HEK293 (cell line): Measurements from ENCODE around the gene NOTCH3.

ENCODE experiments used
- CTCF ChIA-PET: fragments of 350-600 bp; formaldehyde crosslinking; extraction: SDS; loops from one replicate; lab custom pipeline; 2021; ENCODE audit warnings: antibody characterized with exemption; lab: Yijun Ruan, JAX
- POLR2A ChIA-PET: fragments of 300-600 bp; formaldehyde crosslinking; extraction: SDS; loops from one replicate; lab custom pipeline; 2020; ENCODE audit warnings: antibody characterized with exemption, inconsistent platforms; lab: Yijun Ruan, JAX
- H3K27ac ChIP-seq: fragments of 200-500 bp; sonication (Bioruptor generic); 2 replicates; pipeline ENCODE4 v1.5.1; 2014; ENCODE audit warnings: low read depth, low read length, control low read depth, inconsistent platforms; ENCODE audit errors: extremely low read depth
- H3K36me3 ChIP-seq, 2 experiments: fragments of 200-500 bp in 1 of 2; sonication (Bioruptor generic) in 1 of 2; 1 replicate in 1 of 2; 2 replicates in 1 of 2; pipeline ENCODE4 v1.5.1; 2014 to 2017; ENCODE audit warnings: inconsistent platforms in 2 of 2, low read length in 2 of 2; ENCODE audit not compliant: control insufficient read depth in 2 of 2, insufficient read depth in 1 of 2
- H3K4me1 ChIP-seq: fragments of 200-500 bp; sonication (Bioruptor generic); 2 replicates; pipeline ENCODE4 v1.5.1; 2014; ENCODE audit warnings: mild to moderate bottlenecking, low read length, inconsistent platforms; ENCODE audit not compliant: control insufficient read depth, insufficient read depth
- H3K4me3 ChIP-seq: 2 replicates; pipeline ENCODE4 v1.5.1; 2011; ENCODE audit warnings: low read depth, mild to moderate bottlenecking, control low read depth, low read length, moderate library complexity
- H3K9me3 ChIP-seq: fragments of 200-500 bp; sonication (Bioruptor generic); 2 replicates; pipeline ENCODE4 v1.5.1; 2014; ENCODE audit warnings: low read depth, low read length, inconsistent platforms; ENCODE audit not compliant: control insufficient read depth, insufficient read depth
- BCL11B ChIP-seq: fragments of 450-650 bp; formaldehyde crosslinking; IDR thresholded peaks from 2 replicates; pipeline ENCODE4 v1.5.1; 2016; ENCODE audit warnings: low read depth, missing biosample characterization, missing genetic modification characterization
- HOXC10 ChIP-seq: sonication (generic); formaldehyde crosslinking; IDR thresholded peaks from 2 replicates; pipeline ENCODE4 v1.8.1; 2023; ENCODE audit warnings: mild to moderate bottlenecking, missing genetic modification reagents
- OSR2 ChIP-seq: fragments of 450-650 bp; formaldehyde crosslinking; IDR thresholded peaks from 2 replicates; pipeline ENCODE4 v1.5.1; 2016; ENCODE audit warnings: missing biosample characterization, missing genetic modification characterization
- PRDM4 ChIP-seq: fragments of 450-650 bp; formaldehyde crosslinking; IDR thresholded peaks from 2 replicates; pipeline ENCODE4 v1.5.1; 2017; ENCODE audit warnings: missing biosample characterization, missing genetic modification characterization
- PRDM6 ChIP-seq: fragments of 450-650 bp; formaldehyde crosslinking; IDR thresholded peaks from 2 replicates; pipeline ENCODE4 v1.5.1; 2017; ENCODE audit warnings: missing biosample characterization, missing genetic modification characterization
- SETDB1 ChIP-seq: IDR thresholded peaks from one replicate; pipeline ENCODE4 v1.6.1; 2017; ENCODE audit warnings: mild to moderate bottlenecking, low read length, moderate library complexity, mixed read lengths; ENCODE audit not compliant: insufficient read length
- ZNF132 ChIP-seq: fragments of 450-650 bp; formaldehyde crosslinking; IDR thresholded peaks from 2 replicates; pipeline ENCODE4 v1.5.1; 2017; ENCODE audit warnings: missing biosample characterization, missing genetic modification characterization, borderline replicate concordance
- ZNF155 ChIP-seq: fragments of 450-650 bp; formaldehyde crosslinking; IDR thresholded peaks from 2 replicates; pipeline ENCODE4 v1.5.1; 2016; ENCODE audit warnings: missing biosample characterization, missing genetic modification characterization
- ZNF174 ChIP-seq: fragments of 450-650 bp; formaldehyde crosslinking; IDR thresholded peaks from 2 replicates; pipeline ENCODE4 v1.5.0; 2017; ENCODE audit warnings: missing biosample characterization, mild to moderate bottlenecking, missing genetic modification characterization
- ZNF26 ChIP-seq: fragments of 450-650 bp; formaldehyde crosslinking; IDR thresholded peaks from 2 replicates; pipeline ENCODE4 v1.5.1; 2016; ENCODE audit warnings: missing biosample characterization, missing genetic modification characterization
- ZNF266 ChIP-seq: fragments of 450-650 bp; formaldehyde crosslinking; IDR thresholded peaks from 2 replicates; pipeline ENCODE4 v1.5.1; 2016; ENCODE audit warnings: missing biosample characterization, missing genetic modification characterization, low read depth
- ZNF473 ChIP-seq: fragments of 450-650 bp; formaldehyde crosslinking; IDR thresholded peaks from 2 replicates; pipeline ENCODE4 v1.5.1; 2017; ENCODE audit warnings: missing biosample characterization, missing genetic modification characterization
- ZNF510 ChIP-seq: fragments of 450-650 bp; formaldehyde crosslinking; IDR thresholded peaks from 2 replicates; pipeline ENCODE4 v1.5.1; 2018; ENCODE audit warnings: mild to moderate bottlenecking, missing genetic modification characterization, missing biosample characterization; ENCODE audit not compliant: insufficient replicate concordance
- ZNF521 ChIP-seq: fragments of 450-650 bp; formaldehyde crosslinking; IDR thresholded peaks from 2 replicates; pipeline ENCODE4 v1.5.1; 2017; ENCODE audit warnings: missing biosample characterization, mild to moderate bottlenecking, missing genetic modification characterization
- ZNF544 ChIP-seq: fragments of 450-650 bp; formaldehyde crosslinking; IDR thresholded peaks from 2 replicates; pipeline ENCODE4 v1.5.0; 2017; ENCODE audit warnings: missing biosample characterization, missing genetic modification characterization
- ZNF580 ChIP-seq: fragments of 450-650 bp; formaldehyde crosslinking; IDR thresholded peaks from 2 replicates; pipeline ENCODE4 v1.5.1; 2016; ENCODE audit warnings: missing biosample characterization, missing genetic modification characterization
- ZNF610 ChIP-seq: fragments of 450-650 bp; formaldehyde crosslinking; IDR thresholded peaks from 2 replicates; pipeline ENCODE4 v1.5.1; 2016; ENCODE audit warnings: missing biosample characterization, missing genetic modification characterization, borderline replicate concordance
- ZNF639 ChIP-seq: fragments of 450-650 bp; formaldehyde crosslinking; IDR thresholded peaks from 2 replicates; pipeline ENCODE4 v1.5.1; 2016; ENCODE audit warnings: missing biosample characterization, missing genetic modification characterization
- ZNF658 ChIP-seq: fragments of 450-650 bp; formaldehyde crosslinking; IDR thresholded peaks from 2 replicates; pipeline ENCODE4; 2016; ENCODE audit warnings: missing biosample characterization, missing genetic modification characterization
- ZNF664 ChIP-seq: fragments of 450-650 bp; formaldehyde crosslinking; IDR thresholded peaks from 2 replicates; pipeline ENCODE4 v1.5.1; 2016; ENCODE audit warnings: missing biosample characterization, missing genetic modification characterization
- ZNF704 ChIP-seq: fragments of 450-650 bp; formaldehyde crosslinking; IDR thresholded peaks from 2 replicates; pipeline ENCODE4 v1.5.1; 2016; ENCODE audit warnings: missing biosample characterization, missing genetic modification characterization
- ZNF830 ChIP-seq: fragments of 450-650 bp; IDR thresholded peaks from 2 replicates; pipeline ENCODE4 v1.5.0; 2018; ENCODE audit warnings: missing biosample characterization, missing genetic modification characterization, low read depth, mild to moderate bottlenecking, moderate library complexity

NOTCH3 gene

GRCh38 chr19:15240515-15240914 lies 39.7 kb upstream of the NOTCH3 start (continued):
- TF ChIP-seq ZNF658 (tag by site-specific recombination) = no peak
- TF ChIP-seq ZNF830 (tag by site-specific recombination) = no peak
- TF ChIP-seq ZNF704 (tag by site-specific recombination) = no peak
- TF ChIP-seq ZNF174 (tag by site-specific recombination) = no peak
- TF ChIP-seq, all 188 proteins: peak for 0

- H3K36me3 ChIP-seq = peaks cover 14 to 78% of the 10 kb centered on the region in 2 experiments; a peak in 2 of 3 replicates
- POLR2A ChIA-PET = no interaction called here
- CTCF ChIA-PET = interaction anchor here (0.7 kb wide), 1 partner anchor 12 kb away, joined by 3 read pairs; no protein-coding TSS in a partner anchor
- H3K4me3 ChIP-seq = no peak overlapping the region
- no peaks in the 10 kb centered on the region for H3K4me1 ChIP-seq
- TF ChIP-seq ZNF266 (no peak), BCL11B (tag by site-specific recombination) (no peak), ZNF639 (tag by site-specific recombination) (no peak), HOXC10 (CRISPR knock-in tag) (no peak), ZNF26 (no peak), ZNF155 (tag by site-specific recombination) (no peak), ZNF580 (no peak), PRDM4 (tag by site-specific recombination) (no peak), ZNF510 (tag by site-specific recombination) (no peak), SETDB1 (no peak), OSR2 (tag by site-specific recombination) (no peak), ZNF610 (tag by site-specific recombination) (no peak), ZNF473 (tag by site-specific recombination) (no peak), ZNF132 (tag by site-specific recombination) (no peak), ZNF521 (no peak), PRDM6 (no peak), ZNF664 (tag by site-specific recombination) (no peak), ZNF544 (tag by site-specific recombination) (no peak)
- H3K9me3 ChIP-seq = no peaks in the 10 kb centered on the region
- no peak overlapping the region for H3K27ac ChIP-seq
Measured at GRCh38 chr19:15239337-15239949, 38.6 kb upstream of the NOTCH3 start.
